AG09319 (cell line): ENCODE data around the gene GLT8D2.

ENCODE experiments used
- DNase-seq: peaks from one replicate; pipeline ENCODE4 v3.0.0-alpha.2; 2010; ENCODE audit warnings: low read depth; ENCODE audit errors: extremely low read depth
- TF ChIP-seq, protein P1 (sequence below): IDR thresholded peaks from 2 replicates; pipeline ENCODE4 v1.5.1; 2011; ENCODE audit warnings: low read depth, mild to moderate bottlenecking, inconsistent platforms, low read length, moderate library complexity

GLT8D2 gene

GRCh38 chr12:103947871-103948555, 102.0 kb downstream of the GLT8D2 start:
- TF ChIP-seq, protein P1, sequence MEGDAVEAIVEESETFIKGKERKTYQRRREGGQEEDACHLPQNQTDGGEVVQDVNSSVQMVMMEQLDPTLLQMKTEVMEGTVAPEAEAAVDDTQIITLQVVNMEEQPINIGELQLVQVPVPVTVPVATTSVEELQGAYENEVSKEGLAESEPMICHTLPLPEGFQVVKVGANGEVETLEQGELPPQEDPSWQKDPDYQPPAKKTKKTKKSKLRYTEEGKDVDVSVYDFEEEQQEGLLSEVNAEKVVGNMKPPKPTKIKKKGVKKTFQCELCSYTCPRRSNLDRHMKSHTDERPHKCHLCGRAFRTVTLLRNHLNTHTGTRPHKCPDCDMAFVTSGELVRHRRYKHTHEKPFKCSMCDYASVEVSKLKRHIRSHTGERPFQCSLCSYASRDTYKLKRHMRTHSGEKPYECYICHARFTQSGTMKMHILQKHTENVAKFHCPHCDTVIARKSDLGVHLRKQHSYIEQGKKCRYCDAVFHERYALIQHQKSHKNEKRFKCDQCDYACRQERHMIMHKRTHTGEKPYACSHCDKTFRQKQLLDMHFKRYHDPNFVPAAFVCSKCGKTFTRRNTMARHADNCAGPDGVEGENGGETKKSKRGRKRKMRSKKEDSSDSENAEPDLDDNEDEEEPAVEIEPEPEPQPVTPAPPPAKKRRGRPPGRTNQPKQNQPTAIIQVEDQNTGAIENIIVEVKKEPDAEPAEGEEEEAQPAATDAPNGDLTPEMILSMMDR = no peak
- DNase-seq = no peak

DNA sequence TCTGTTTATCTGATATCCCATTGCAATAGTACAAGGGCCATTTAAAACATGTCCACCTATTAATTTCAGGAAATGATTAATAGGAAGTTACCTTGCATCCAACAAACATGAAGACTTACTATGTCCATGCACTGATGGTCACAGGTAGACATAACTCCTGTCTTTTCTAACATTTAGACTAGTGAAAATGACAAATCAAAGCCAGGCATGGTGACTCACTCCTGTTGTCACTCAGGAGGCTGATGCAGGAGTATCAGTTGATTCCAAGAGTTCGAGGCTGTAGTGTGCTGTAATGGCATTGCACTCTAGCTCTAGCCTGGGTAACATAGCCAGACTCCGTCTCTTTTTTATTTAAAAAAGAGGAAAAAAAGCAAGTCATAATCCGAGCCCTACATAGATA, 105.0 kb downstream of the GLT8D2 start:
- TF ChIP-seq, protein P1 = no peak
- DNase-seq = no peak
